GM21367 (cell line): ENCODE results near the gene PNPO.

ENCODE experiments used
- ATAC-seq: cut with Tn5 transposase; IDR thresholded peaks from one replicate; pipeline ENCODE4 v1.9.1; 2021; ENCODE audit not compliant: unreplicated experiment

The PNPO gene

GRCh38 chr17:47941246-47942095 lies at the start of gene PNPO:
PNPO (plus strand) TSS chr17:47941571; CDS start chr17:47941676, 105 bp downstream.
- ATAC-seq = peak; percentile 76

DNA sequence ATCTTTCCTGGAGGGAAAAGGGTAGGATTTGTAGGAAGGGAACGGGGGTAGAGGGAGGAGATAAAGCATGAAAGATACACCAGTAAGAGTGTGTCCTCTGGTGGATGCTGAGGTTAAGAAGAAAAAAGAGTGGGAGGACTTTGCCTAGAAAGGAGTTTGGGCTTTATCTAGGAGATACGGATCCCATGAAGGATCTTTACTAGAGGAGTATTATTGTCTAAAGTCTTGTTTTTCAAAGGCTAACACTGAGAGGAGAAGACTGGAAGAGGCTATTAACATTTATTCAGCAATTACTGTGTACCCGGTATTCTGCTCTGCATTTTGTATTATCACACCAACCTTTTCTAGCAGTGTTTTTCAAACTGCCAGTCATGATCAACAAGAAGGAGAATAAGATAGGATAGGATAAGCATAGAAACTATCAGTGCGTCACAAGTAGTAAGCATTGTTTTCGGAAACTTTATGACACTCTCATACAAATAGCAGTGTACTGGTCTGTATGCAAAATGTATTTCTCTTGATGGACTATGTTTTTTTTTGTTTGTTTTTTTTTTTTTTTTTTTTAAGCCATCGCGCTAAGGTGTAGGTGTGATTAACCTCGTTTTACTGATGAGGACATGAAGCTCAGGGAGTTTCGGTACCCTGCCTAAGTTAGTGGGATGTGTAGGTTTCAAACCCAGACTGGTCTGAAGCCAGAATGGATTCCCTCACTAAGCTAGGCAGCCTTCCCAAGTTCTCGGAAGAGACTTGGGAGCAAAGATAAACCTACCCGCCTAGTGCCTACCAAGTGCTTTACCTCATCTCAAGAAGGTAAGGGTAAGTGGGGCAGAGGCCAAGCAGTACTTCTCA lies 46.6 kb upstream of the PNPO start:
- ATAC-seq = no peak

GRCh38 chr17:47895347-47895855 lies 46.0 kb upstream of the PNPO start:
- no peak for ATAC-seq

DNA sequence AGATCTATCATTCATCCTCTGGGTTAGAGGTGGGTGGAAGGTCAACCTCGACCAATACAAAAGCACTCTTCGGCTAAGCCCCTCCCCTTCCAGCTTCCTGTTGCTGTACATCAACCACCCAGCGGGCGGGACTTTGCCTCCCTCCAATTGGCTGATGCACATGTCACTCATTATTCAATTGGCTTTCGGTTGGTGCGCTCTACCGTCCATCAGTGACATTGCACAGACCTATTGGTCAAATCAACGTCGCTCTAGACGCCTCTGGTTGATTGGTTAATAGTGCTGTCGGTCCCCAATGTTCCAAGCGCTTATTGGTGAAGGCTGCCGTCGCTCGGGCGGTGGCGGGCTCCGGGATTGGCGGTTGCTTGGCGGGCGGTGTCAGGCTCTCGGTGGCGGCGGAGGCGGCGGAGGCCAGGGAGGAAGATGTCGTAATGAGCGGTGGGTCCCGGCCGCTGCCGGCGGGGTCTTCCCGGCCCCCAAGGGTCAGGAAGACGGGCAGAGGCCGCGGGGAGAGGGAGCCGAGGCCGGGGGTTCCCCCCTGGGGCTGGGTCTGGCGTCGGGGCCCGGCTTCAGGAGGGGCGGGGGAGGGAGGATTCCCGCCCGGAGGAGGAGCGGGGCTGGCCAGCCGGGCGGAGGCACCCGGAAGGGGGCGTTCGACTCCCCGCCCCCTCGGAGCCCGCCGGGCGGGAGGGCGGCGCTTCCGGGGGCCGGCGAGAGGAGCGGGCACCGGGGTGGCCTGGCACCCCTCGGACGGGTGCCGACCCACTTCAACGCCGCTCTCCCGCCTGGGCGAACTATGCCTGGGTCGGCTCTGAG lies 45.3 kb upstream of the PNPO start, which contains the start of gene SP2:
Gene SP2 (plus strand): TSS at position 381 of the 816 bp plus-strand sequence. CDS start 51 bp downstream, at position 432.
- ATAC-seq = peak; percentile 82

GRCh38 chr17:47896672-47897490 lies 44.5 kb upstream of the PNPO start:
- ATAC-seq = no peak

DNA sequence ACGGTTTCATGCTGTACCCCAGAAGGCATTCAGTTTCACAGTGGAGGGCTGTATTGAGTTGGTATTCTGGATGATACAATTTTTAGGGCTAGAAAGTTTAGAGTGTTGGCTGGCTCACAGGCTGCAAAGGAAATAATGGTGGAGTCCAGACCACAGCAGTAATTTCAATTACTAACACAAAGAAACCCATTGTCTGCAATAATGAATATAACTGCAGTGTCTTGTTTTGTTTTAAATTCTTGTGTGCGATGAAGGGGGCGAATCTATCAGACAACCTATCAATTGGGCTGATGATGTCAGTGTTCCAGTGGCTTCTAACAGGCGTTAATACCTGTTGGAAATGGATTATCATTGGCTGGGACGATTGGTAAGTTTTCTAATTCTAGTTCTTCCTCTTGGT lies 43.8 kb upstream of the PNPO start:
- no peak for ATAC-seq

DNA sequence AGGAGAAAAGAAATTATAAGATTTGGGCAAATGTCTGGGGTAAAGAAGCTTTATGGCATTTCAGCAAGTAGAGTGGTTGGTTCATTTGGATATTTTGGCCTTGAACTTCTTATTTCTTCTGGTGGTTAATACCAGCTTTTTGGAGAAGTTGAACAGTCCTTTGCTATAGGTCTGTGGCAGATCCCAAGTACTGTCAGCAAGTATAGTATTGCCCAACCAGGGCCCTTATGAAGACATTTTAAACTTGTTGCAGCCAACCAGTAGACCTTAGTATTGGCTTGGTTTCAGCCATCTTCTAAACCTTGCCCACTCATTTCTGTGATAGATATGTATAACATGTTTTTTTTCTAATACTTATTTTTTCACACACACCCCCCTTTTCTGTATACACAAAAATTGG lies 43.1 kb upstream of the PNPO start:
- no peak for ATAC-seq

GRCh38 chr17:47899643-47900042 lies 41.7 kb upstream of the PNPO start:
- no peak for ATAC-seq

- no peak for ATAC-seq
Measured at GRCh38 chr17:47901423-47901822, 39.9 kb upstream of the PNPO start.

- ATAC-seq = no peak
Measured at GRCh38 chr17:47902039-47902744, 39.2 kb upstream of the PNPO start.

DNA sequence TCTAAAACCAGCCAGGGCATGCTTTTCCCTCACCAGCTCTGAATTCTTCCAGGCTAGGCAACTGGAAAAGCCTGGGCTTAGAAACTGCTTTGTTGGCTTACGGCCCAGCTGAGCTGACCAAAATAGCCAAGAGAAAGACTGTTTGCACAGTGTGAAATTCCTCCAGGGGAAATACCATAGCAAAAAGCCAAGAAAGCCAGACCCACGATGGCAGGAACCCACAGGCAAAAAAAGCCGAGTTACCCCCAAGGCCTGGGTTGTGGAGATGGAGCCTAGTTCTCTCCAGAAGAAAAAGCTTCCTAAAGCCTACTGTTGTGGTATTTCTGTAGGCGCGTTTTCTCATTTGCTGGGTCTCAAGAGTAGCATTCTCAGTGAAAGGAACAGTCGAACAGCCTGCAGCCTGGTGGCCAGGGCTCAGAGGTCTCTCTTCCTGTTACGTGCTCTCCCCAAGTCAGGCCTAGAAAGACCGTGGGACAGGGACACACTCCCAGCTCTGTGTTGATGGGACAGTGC lies 36.1 kb upstream of the PNPO start:
- no peak for ATAC-seq

DNA sequence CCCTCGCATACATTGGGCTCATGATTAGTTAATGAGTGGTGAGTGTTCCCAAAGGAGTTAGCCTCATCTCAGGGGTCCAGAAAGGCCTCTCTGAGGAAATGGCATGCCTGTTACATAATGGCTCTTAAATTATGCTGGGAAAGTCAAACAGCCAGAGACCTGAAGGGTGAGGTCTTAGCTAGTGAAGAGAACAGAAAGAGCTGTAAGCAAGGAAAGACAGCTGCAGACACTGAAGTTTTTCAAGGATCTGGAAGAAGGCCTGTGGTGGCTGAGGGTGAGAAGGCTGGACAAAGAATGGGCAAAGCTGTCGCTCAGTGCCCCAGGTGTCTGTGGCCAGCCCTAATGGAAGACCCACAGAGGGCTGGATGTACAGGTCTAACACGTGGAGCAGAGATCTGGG lies 34.9 kb upstream of the PNPO start:
- no peak for ATAC-seq

- no peak for ATAC-seq
Measured at GRCh38 chr17:47907932-47908562, 33.3 kb upstream of the PNPO start.

DNA sequence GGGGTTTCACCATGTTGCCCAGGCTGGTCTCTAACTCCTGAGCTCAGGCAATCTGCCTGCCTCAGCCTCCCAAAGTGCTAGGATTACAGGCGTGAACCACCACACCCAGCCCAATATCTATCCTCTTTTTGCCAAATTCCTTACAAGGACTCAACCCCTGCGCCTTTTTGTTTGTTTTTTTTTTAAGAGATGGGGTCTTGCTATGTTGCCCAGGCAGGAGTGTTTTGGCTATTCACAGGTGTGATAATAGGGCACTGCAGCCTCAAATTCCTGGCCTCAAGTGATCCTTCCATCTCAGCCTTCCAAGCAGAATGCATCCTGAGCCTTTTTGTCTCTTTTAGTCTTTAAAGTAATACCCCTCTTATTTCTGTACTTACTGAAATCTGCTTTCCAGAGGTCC lies 28.3 kb upstream of the PNPO start:
- no peak for ATAC-seq

- no peak for ATAC-seq
Measured at GRCh38 chr17:47914306-47914948, 26.9 kb upstream of the PNPO start.

DNA sequence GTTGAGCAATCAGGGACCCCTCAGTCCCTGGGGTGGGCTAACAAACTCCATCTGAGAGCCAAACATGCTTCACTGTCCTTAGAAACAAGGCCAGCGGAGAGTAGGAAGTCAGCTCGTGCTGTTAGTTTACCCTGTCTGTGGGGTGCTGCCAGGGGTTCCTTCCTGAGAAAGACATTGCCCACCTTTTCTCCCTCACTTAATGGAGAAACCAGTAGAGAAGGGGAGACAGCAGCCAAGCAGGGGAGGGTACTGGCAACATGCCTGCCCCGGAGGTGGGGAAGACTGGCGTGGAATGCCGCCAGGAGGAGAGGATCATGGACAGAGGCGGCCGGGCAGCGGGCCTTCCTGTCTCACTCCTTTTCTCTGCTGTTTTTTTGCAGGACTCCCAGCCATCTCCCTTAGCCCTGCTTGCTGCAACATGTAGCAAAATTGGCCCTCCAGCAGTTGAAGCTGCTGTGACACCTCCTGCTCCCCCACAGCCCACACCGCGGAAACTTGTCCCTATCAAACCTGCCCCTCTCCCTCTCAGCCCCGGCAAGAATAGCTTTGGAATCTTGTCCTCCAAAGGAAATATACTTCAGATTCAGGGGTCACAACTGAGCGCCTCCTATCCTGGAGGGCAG lies 25.5 kb upstream of the PNPO start:
- no peak for ATAC-seq

GRCh38 chr17:47916489-47917208 lies 24.7 kb upstream of the PNPO start:
- ATAC-seq = no peak
